ENCODE measurements around the gene RASGRP3. TPM values are rescaled to one million over a fixed set of nuclear protein-coding genes. Genes with fewer than 3 reads are reported as not detected.

Gene RASGRP3
- polyA plus RNA-seq, 1 of the 3 experiments (the other 2 are of a cell fraction), result 72.5 TPM

DNA sequence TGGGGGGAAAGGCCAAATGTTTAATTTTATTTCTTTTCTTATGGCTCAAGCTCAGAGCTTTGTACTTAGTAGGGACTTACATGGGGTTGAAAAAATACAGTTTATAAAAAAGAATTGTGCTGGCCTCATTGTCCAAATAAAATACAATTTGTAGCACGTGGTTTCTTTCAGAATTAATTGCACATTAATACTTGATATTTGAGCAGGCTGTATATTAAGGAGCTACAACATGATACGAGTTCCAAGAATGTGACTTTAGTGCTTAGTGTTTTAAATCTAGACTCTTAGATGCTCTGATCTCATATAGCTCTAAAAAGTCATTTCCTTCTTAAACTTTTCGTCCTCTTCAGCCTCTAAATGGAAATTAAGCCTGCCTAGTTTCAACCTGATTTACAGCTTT is 46.4 kb upstream of the RASGRP3 start:
- POLR2A ChIA-PET, result no interaction called here
- no peak for DNase-seq
- CTCF ChIA-PET, result interaction anchor here (1.3 to 3.5 kb wide), 2 partner anchors 12 to 58 kb away, joined by 3 to 20 read pairs; no protein-coding TSS in a partner anchor
- Histone ChIP-seq H3F3A (replicated peaks; ENCODE audit: insufficient read depth) (peaks cover 41% of the 10 kb centered on the region), H3K36me3 (replicated peaks in 1 of 2; ENCODE audit: control insufficient read depth in 1 of 2, insufficient read depth in 2 of 2, low read length in 1 of 2) (no peaks in the 10 kb centered on the region), H3K79me2 (ENCODE audit: insufficient read depth) (no peaks in the 10 kb centered on the region), H3K4me2 (no peak overlapping the region), H3K27me3 (ENCODE audit: insufficient read depth) (no peaks in the 10 kb centered on the region), H3K4me3 (ENCODE audit: low read depth in 2 of 2, low read length in 1 of 2) (no peak overlapping the region), H3K27ac (ENCODE audit: low read depth in 2 of 2, low read length in 1 of 2) (peak overlapping the region; percentile 53 to 67; a peak in 3 of 4 replicates), H2AFZ (ENCODE audit: low read depth) (no peak overlapping the region), H3K9me3 (no peaks in the 10 kb centered on the region), H3K4me1 (ENCODE audit: control insufficient read depth in 1 of 2, insufficient read depth in 2 of 2, low read depth in 1 of 2, low read length in 1 of 2) (peaks cover 0 to 20% of the 10 kb centered on the region in 2 experiments; a peak in 2 of 4 replicates), H4K20me1 (ENCODE audit: insufficient read depth) (no peaks in the 10 kb centered on the region), H3K9ac (no peak overlapping the region; the same call in 1 of the 2 replicates), H3K9me2 (no peaks in the 10 kb centered on the region)
- no peak for TF ChIP-seq EP300 (IDR thresholded peaks at IDR 0.05; ENCODE audit: borderline replicate concordance in 1 of 2, low read depth in 1 of 2, low read length in 1 of 2)
- TF ChIP-seq RFX5 (IDR thresholded peaks at IDR 0.05; ENCODE audit: low read length), result no peak
- TF ChIP-seq GATA2 (CRISPR knock-in tag; IDR thresholded peaks at IDR 0.05), result no peak
- no peak for TF ChIP-seq RCOR1 (IDR thresholded peaks at IDR 0.05; ENCODE audit: low read length)
- no peak for TF ChIP-seq GABPA (IDR thresholded peaks at IDR 0.05; ENCODE audit: low read depth)
- TF ChIP-seq SMC3 (IDR thresholded peaks at IDR 0.05; ENCODE audit: low read depth, low read length), result no peak
- no peak for TF ChIP-seq TEAD4 (IDR thresholded peaks at IDR 0.05; ENCODE audit: borderline replicate concordance, insufficient read depth)
- TF ChIP-seq, protein P1, sequence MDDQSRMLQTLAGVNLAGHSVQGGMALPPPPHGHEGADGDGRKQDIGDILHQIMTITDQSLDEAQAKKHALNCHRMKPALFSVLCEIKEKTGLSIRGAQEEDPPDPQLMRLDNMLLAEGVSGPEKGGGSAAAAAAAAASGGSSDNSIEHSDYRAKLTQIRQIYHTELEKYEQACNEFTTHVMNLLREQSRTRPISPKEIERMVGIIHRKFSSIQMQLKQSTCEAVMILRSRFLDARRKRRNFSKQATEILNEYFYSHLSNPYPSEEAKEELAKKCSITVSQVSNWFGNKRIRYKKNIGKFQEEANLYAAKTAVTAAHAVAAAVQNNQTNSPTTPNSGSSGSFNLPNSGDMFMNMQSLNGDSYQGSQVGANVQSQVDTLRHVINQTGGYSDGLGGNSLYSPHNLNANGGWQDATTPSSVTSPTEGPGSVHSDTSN (IDR thresholded peaks at IDR 0.05), result no peak
- TF ChIP-seq POLR2AphosphoS5 (IDR thresholded peaks at IDR 0.05; ENCODE audit: low read depth, low read length), result no peak
- TF ChIP-seq RAD21 (IDR thresholded peaks at IDR 0.05; ENCODE audit: low read length), result no peak
- TF ChIP-seq FOXM1 (IDR thresholded peaks at IDR 0.05; ENCODE audit: low read depth), result no peak
- 21% methylated on average over 3 of the region's 3 CpGs for WGBS (ENCODE audit: low lambda C conversion rate)

- Histone ChIP-seq H3K9me2 (no peaks in the 10 kb centered on the region), H3K9ac (no peak overlapping the region; the same call in 1 of the 2 replicates), H3K4me3 (ENCODE audit: low read depth in 2 of 2, low read length in 1 of 2) (no peak overlapping the region), H3K9me3 (no peaks in the 10 kb centered on the region), H2AFZ (ENCODE audit: low read depth) (no peak overlapping the region), H3F3A (replicated peaks; ENCODE audit: insufficient read depth) (peaks cover 34% of the 10 kb centered on the region), H3K27ac (ENCODE audit: low read depth in 2 of 2, low read length in 1 of 2) (peak overlapping the region; percentile 53 to 67), H3K36me3 (replicated peaks in 1 of 2; ENCODE audit: control insufficient read depth in 1 of 2, insufficient read depth in 2 of 2, low read length in 1 of 2) (no peaks in the 10 kb centered on the region), H3K4me2 (no peak overlapping the region), H3K79me2 (ENCODE audit: insufficient read depth) (no peaks in the 10 kb centered on the region), H3K27me3 (ENCODE audit: insufficient read depth) (no peaks in the 10 kb centered on the region), H4K20me1 (ENCODE audit: insufficient read depth) (no peaks in the 10 kb centered on the region), H3K4me1 (ENCODE audit: control insufficient read depth in 1 of 2, insufficient read depth in 2 of 2, low read depth in 1 of 2, low read length in 1 of 2) (peaks cover 0 to 12% of the 10 kb centered on the region in 2 experiments; a peak in 2 of 4 replicates)
- TF ChIP-seq MEF2A (IDR thresholded peaks at IDR 0.05; ENCODE audit: borderline replicate concordance, low read depth) (no peak), MAX (IDR thresholded peaks at IDR 0.05; ENCODE audit: low read depth) (no peak)
- DNase-seq, result no peak
- POLR2A ChIA-PET, result no interaction called here
- 46% methylated on average over 1 of the region's 1 CpG for WGBS (ENCODE audit: low lambda C conversion rate)
- CTCF ChIA-PET, result interaction anchor here (1.0 to 3.5 kb wide), 4 partner anchors 11 to 152 kb away, joined by 3 to 20 read pairs (median 4); no protein-coding TSS in a partner anchor
Measured at GRCh38 chr2:33430856-33431255, 45.6 kb upstream of the RASGRP3 start.

Data from SK-N-SH (cell line).